ENCODE data around the gene THSD4. TPM values are rescaled to one million over a fixed set of nuclear protein-coding genes. Genes with fewer than 3 reads are reported as not detected.

The THSD4 gene
- polyA plus RNA-seq, 1 donor (not counting 4 experiments of a cell fraction or from before 2014, with no cell fraction given) = 24.5 TPM

DNA sequence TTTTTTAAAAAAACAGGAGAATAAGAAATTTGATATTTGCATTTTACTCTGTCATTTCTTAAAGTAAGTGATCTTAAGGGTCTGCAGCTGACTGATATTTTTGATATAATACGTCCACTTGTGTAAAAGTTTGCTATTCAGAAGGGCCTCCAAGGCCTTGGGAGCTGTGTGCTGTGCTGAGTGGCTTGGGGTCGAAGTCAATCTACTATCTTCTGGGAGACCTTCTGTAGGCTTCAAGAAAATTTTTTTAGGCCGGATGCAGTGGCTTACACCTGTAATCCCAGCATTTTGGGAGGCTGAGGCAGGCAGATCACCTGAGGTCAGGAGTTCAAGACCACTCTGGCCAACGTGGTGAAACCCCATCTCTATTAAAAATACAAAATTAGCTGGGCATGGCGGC, 26.3 kb downstream of the THSD4 start:
- FAIRE-seq (no peak), DNase-seq (ENCODE audit: low read depth, low spot score) (no peak)
- Histone ChIP-seq H3K9me1 (ENCODE audit: control insufficient read depth, extremely low read depth, insufficient read depth, low read length) (no peaks in the 10 kb centered on the region), H3K27ac (ENCODE audit: control insufficient read depth, insufficient read depth, low read length) (no peak overlapping the region), H3K79me2 (ENCODE audit: control insufficient read depth, insufficient read depth, low read length) (peaks cover 43% of the 10 kb centered on the region), H3K36me3 (ENCODE audit: control insufficient read depth in 2 of 2, extremely low read depth in 1 of 2, insufficient read depth in 2 of 2, low read length in 2 of 2) (peaks cover 5 to 15% of the 10 kb centered on the region in 2 experiments), H4K20me1 (ENCODE audit: control insufficient read depth, extremely low read depth, insufficient read depth, low read length) (no peaks in the 10 kb centered on the region), H3K27me3 (ENCODE audit: control insufficient read depth, extremely low read depth, insufficient read depth, low read length) (no peaks in the 10 kb centered on the region), H3K4me3 (ENCODE audit: control insufficient read depth in 2 of 3, extremely low read depth in 1 of 3, insufficient read depth in 2 of 3, low read depth in 1 of 3, low read length in 3 of 3) (no peak overlapping the region), H3K4me2 (ENCODE audit: control insufficient read depth, extremely low read depth, insufficient read depth, low read depth, low read length) (no peak overlapping the region), H3K4me1 (ENCODE audit: control insufficient read depth, extremely low read depth, insufficient read depth, low read length) (peaks cover 25% of the 10 kb centered on the region), H2AFZ (ENCODE audit: control insufficient read depth, low read length) (no peak overlapping the region), H3K9ac (ENCODE audit: control insufficient read depth, extremely low read depth, insufficient read depth, low read length) (no peak overlapping the region), H3K9me3 (ENCODE audit: control insufficient read depth, low read depth, low read length) (no peaks in the 10 kb centered on the region)
- TF ChIP-seq EZH2 (IDR thresholded peaks at IDR 0.05; ENCODE audit: low read length) = no peak
- TF ChIP-seq, protein P1, sequence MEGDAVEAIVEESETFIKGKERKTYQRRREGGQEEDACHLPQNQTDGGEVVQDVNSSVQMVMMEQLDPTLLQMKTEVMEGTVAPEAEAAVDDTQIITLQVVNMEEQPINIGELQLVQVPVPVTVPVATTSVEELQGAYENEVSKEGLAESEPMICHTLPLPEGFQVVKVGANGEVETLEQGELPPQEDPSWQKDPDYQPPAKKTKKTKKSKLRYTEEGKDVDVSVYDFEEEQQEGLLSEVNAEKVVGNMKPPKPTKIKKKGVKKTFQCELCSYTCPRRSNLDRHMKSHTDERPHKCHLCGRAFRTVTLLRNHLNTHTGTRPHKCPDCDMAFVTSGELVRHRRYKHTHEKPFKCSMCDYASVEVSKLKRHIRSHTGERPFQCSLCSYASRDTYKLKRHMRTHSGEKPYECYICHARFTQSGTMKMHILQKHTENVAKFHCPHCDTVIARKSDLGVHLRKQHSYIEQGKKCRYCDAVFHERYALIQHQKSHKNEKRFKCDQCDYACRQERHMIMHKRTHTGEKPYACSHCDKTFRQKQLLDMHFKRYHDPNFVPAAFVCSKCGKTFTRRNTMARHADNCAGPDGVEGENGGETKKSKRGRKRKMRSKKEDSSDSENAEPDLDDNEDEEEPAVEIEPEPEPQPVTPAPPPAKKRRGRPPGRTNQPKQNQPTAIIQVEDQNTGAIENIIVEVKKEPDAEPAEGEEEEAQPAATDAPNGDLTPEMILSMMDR (optimal IDR thresholded peaks at IDR 0.05 in 1 of 3, IDR thresholded peaks at IDR 0.05 in 1 of 3, conservative IDR thresholded peaks at IDR 0.05 in 1 of 3; ENCODE audit: extremely low read depth in 1 of 3, insufficient read depth in 2 of 3, low read length in 3 of 3) = no peak
- dilution Hi-C loops (cut with MboI; ENCODE audit: extremely low pct_ligation_motif_present, low sequenced_read_pairs) = no loop called here

DNA sequence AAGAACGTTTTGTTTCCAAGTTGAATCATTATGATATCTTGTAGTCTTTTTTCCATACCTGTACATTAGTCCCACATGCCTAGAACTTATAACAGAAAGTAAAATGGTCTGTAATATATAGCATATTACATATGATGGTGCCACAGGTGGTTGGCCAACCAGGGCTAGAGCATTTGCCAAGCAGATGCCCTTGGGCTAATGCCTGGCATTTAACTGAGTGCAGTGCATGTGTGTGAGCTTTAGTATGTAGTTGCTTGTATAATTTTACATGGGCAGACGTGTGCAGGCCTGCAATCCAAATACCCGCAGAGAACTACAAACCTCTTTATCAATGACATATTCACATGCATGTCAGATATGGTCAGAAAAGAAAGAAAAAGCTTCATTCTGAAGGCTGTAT, 27.5 kb downstream of the THSD4 start:
- peak overlapping the region; percentile 19 for H3K4me2 ChIP-seq (ENCODE audit: control insufficient read depth, extremely low read depth, insufficient read depth, low read depth, low read length)
- H3K4me1 ChIP-seq (ENCODE audit: control insufficient read depth, extremely low read depth, insufficient read depth, low read length) = peaks cover 18% of the 10 kb centered on the region
- dilution Hi-C loops (cut with MboI; ENCODE audit: extremely low pct_ligation_motif_present, low sequenced_read_pairs) = no loop called here
- H3K27ac ChIP-seq (ENCODE audit: control insufficient read depth, insufficient read depth, low read length) = no peak overlapping the region
- peaks cover 10 to 11% of the 10 kb centered on the region in 2 experiments for H3K36me3 ChIP-seq (ENCODE audit: control insufficient read depth in 2 of 2, extremely low read depth in 1 of 2, insufficient read depth in 2 of 2, low read length in 2 of 2)
- peaks cover 39% of the 10 kb centered on the region for H3K79me2 ChIP-seq (ENCODE audit: control insufficient read depth, insufficient read depth, low read length)
- DNase-seq (ENCODE audit: low read depth, low spot score) (no peak), FAIRE-seq (peak; percentile 13)
- TF ChIP-seq, protein P1 (optimal IDR thresholded peaks at IDR 0.05 in 1 of 3, IDR thresholded peaks at IDR 0.05 in 1 of 3, conservative IDR thresholded peaks at IDR 0.05 in 1 of 3; ENCODE audit: extremely low read depth in 1 of 3, insufficient read depth in 2 of 3, low read length in 3 of 3) = no peak
- TF ChIP-seq EZH2 (IDR thresholded peaks at IDR 0.05; ENCODE audit: low read length) = no peak
- no peaks in the 10 kb centered on the region for H3K27me3 ChIP-seq (ENCODE audit: control insufficient read depth, extremely low read depth, insufficient read depth, low read length)
- H2AFZ ChIP-seq (ENCODE audit: control insufficient read depth, low read length) = no peak overlapping the region
- H3K9me3 ChIP-seq (ENCODE audit: control insufficient read depth, low read depth, low read length) = no peaks in the 10 kb centered on the region
- no peak overlapping the region for H3K4me3 ChIP-seq (ENCODE audit: control insufficient read depth in 2 of 3, extremely low read depth in 1 of 3, insufficient read depth in 2 of 3, low read depth in 1 of 3, low read length in 3 of 3)
- H4K20me1 ChIP-seq (ENCODE audit: control insufficient read depth, extremely low read depth, insufficient read depth, low read length) = no peaks in the 10 kb centered on the region
- H3K9me1 ChIP-seq (ENCODE audit: control insufficient read depth, extremely low read depth, insufficient read depth, low read length) = no peaks in the 10 kb centered on the region
- H3K9ac ChIP-seq (ENCODE audit: control insufficient read depth, extremely low read depth, insufficient read depth, low read length) = no peak overlapping the region
